Left ventricle myocardium inferior (tissue), 1 donor: ENCODE data around the gene CNTNAP2. TPM values are rescaled to one million over a fixed set of nuclear protein-coding genes. Genes with fewer than 3 reads are reported as not detected.

Experiments
- DNase-seq: peaks from one replicate; pipeline ENCODE4 v3.0.0-alpha.2; 2020
- H3K27ac ChIP-seq: fragments of 200-600 bp; replicated peaks from 2 replicates; pipeline ENCODE4 v1.8.0; 2021
- H3K27me3 ChIP-seq: fragments of 200-600 bp; 2 replicates; pipeline ENCODE4 v1.8.0; 2021; ENCODE audit warnings: low read depth
- H3K36me3 ChIP-seq: fragments of 200-600 bp; 2 replicates; pipeline ENCODE4 v1.8.0; 2021
- H3K4me1 ChIP-seq: fragments of 200-600 bp; 2 replicates; pipeline ENCODE4 v1.8.0; 2021
- H3K4me3 ChIP-seq: fragments of 200-600 bp; 2 replicates; pipeline ENCODE4 v1.8.0; 2021; ENCODE audit warnings: mild to moderate bottlenecking, moderate library complexity
- H3K9me3 ChIP-seq: fragments of 200-600 bp; replicated peaks from 2 replicates; pipeline ENCODE4 v1.8.0; 2021
- CTCF ChIP-seq: fragments of 200-600 bp; IDR thresholded peaks from 2 replicates; pipeline ENCODE4 v1.8.0; 2021; ENCODE audit warnings: antibody characterized with exemption, mild to moderate bottlenecking, borderline replicate concordance
- intact Hi-C: fragments of 100-400 bp; cut with micrococcal nuclease; formaldehyde crosslinking; loops from one replicate; pipeline ENCODE4 v1.11.0; 2022
- total RNA-seq: library from RNA; stranded (reverse); fragmentation: NEBNext Ultra II Directional; extraction: Animal tissue kit (Norgen Biotek cat#: 25700); gene quantifications from one replicate; pipeline ENCODE4 v1.2.1, GENCODE V29; 2021
- donor health status: DM: no; HTN: yes; CAD: no; lungs with severe emphysema.

CNTNAP2 gene
- total RNA-seq, 1 donor from 2014 or later = 0.99 TPM

- Histone ChIP-seq H3K27ac (no peak overlapping the region), H3K36me3 (no peaks in the 10 kb centered on the region), H3K27me3 (no peaks in the 10 kb centered on the region), H3K9me3 (peaks cover 4% of the 10 kb centered on the region), H3K4me1 (no peaks in the 10 kb centered on the region), H3K4me3 (no peak overlapping the region)
- intact Hi-C loops = no loop called here
- TF ChIP-seq CTCF = no peak
- DNase-seq = no peak
These were observed 1554.2 kb downstream of the CNTNAP2 start for GRCh38 chr7:147670759-147671158.

- Histone ChIP-seq H3K36me3 (no peaks in the 10 kb centered on the region), H3K27me3 (no peaks in the 10 kb centered on the region), H3K4me3 (no peak overlapping the region), H3K27ac (no peak overlapping the region), H3K4me1 (no peaks in the 10 kb centered on the region), H3K9me3 (no peaks in the 10 kb centered on the region)
- no peak for DNase-seq
- TF ChIP-seq CTCF = no peak
- intact Hi-C loops = no loop called here
These were observed 1558.1 kb downstream of the CNTNAP2 start for GRCh38 chr7:147674705-147675104.

- DNase-seq = no peak
- no peaks in the 10 kb centered on the region for H3K27me3 ChIP-seq
- H3K27ac ChIP-seq = no peak overlapping the region
- H3K36me3 ChIP-seq = no peaks in the 10 kb centered on the region
- H3K4me3 ChIP-seq = no peak overlapping the region
- no peaks in the 10 kb centered on the region for H3K4me1 ChIP-seq
- no peaks in the 10 kb centered on the region for H3K9me3 ChIP-seq
- no peak for TF ChIP-seq CTCF
- intact Hi-C loops = no loop called here
These were observed 1562.3 kb downstream of the CNTNAP2 start for GRCh38 chr7:147678943-147679342.

- no peak for DNase-seq
These were observed 1564.9 kb downstream of the CNTNAP2 start for GRCh38 chr7:147681530-147681929.

GRCh38 chr7:147700702-147701101 is 1584.1 kb downstream of the CNTNAP2 start:
- no peak for DNase-seq
- Histone ChIP-seq H3K4me3 (no peak overlapping the region), H3K27me3 (no peaks in the 10 kb centered on the region), H3K27ac (no peak overlapping the region), H3K9me3 (peaks cover 40% of the 10 kb centered on the region), H3K4me1 (no peaks in the 10 kb centered on the region), H3K36me3 (no peaks in the 10 kb centered on the region)
- TF ChIP-seq CTCF = no peak
- intact Hi-C loops = no loop called here

More at GRCh38 chr7:147681530-147681929, 1564.9 kb downstream of the CNTNAP2 start:
- intact Hi-C loops = no loop called here
- H3K36me3 ChIP-seq = no peaks in the 10 kb centered on the region
- H3K4me1 ChIP-seq = no peaks in the 10 kb centered on the region
- no peak overlapping the region for H3K27ac ChIP-seq
- no peak for TF ChIP-seq CTCF
- H3K27me3 ChIP-seq = no peaks in the 10 kb centered on the region
- no peak overlapping the region for H3K4me3 ChIP-seq
- no peaks in the 10 kb centered on the region for H3K9me3 ChIP-seq

GRCh38 chr7:147707926-147708325 is 1591.3 kb downstream of the CNTNAP2 start:
- no peaks in the 10 kb centered on the region for H3K27me3 ChIP-seq
- H3K9me3 ChIP-seq = peaks cover 48% of the 10 kb centered on the region
- H3K4me3 ChIP-seq = no peak overlapping the region
- TF ChIP-seq CTCF = no peak
- no peaks in the 10 kb centered on the region for H3K36me3 ChIP-seq
- intact Hi-C loops = no loop called here
- H3K27ac ChIP-seq = no peak overlapping the region
- DNase-seq = no peak
- no peaks in the 10 kb centered on the region for H3K4me1 ChIP-seq
